ENCODE data around the gene PRKCH.

Gene PRKCH

DNA sequence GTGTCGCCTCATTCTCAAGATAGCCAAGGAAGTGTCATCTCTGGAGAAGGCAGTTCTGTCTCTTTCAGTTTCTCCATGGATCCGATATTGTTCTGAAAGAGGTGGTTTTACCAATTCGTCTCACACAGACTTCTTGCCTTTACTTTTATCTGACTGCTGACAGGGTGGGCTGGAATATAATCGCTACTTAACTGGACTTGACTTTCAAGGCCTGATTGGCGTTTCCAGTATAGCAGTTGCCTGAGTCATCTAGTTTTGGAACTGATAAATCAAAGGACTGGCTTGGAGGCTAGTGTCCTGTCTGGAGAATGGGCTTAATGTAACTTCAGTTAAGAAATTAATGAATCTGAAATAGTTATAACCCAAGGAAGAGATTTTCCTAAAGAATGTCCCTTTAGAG, 21.6 kb downstream of the PRKCH start:
- DNase-seq (ENCODE audit: insufficient read length, low spot score), result no peak
- no peak for FAIRE-seq
- no peak for TF ChIP-seq CTCF (IDR thresholded peaks at IDR 0.05; ENCODE audit: insufficient read depth, missing control alignments)

- FAIRE-seq (no peak), DNase-seq (ENCODE audit: insufficient read length, low spot score) (no peak)
- TF ChIP-seq CTCF (IDR thresholded peaks at IDR 0.05; ENCODE audit: insufficient read depth, missing control alignments), result no peak
These were observed 22.1 kb downstream of the PRKCH start for GRCh38 chr14:61343471-61343870.

DNA sequence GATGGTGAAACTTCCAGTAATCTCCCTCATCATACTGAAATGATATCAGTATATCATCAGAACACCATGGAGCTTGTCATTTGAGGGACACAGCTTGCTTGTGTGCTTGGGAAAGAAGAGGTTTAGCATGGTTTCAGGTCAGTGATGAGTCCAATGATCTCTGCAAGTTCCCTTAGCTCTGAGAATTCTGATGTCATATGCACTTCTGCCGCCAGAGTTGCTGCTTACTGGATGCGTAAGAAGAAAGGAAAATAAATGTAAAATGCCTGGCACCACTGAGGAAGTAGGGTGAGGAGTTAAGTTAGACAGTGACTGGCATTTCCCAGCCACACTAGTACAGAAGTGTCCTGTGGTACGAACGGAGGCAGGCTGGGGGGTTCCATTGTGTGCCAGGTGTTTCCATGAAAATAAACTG, 22.6 kb downstream of the PRKCH start:
- no peak for TF ChIP-seq CTCF (IDR thresholded peaks at IDR 0.05; ENCODE audit: insufficient read depth, missing control alignments)
- no peak for DNase-seq (ENCODE audit: insufficient read length, low spot score)
- FAIRE-seq, result no peak

DNA sequence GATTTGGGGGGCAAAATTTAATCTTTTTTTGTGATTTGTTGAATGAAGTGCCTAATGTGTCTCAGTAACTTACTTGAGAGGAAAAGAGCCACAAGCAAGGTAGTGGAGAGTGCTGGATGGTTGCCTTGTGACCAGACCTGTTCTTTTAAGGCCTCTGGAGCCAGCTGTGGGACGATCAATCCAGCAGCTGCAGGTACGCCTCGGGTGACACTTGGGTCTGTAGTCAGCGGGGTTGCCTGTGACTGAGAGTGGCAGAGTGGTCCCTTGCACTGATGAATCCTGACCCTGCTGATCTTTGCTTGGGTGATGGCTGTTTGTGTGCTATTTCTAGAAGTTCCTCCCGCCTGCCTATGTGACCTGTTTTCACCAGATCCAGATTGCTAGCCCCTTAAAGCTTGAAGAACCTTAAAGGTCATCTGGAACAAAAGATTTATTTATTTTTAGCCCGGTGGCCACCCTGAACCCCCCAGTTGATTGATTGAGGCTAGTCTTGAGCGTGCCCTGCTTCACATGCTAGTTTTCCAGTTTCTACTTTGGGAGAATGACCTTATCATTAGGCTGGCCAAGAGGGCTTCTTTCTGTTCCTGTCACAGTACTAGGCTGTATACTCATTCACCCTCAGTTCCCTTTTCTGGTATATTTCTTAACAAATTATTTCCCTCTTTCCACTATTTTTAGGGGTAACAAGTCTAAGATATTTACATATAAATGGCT, 23.2 kb downstream of the PRKCH start:
- DNase-seq (ENCODE audit: insufficient read length, low spot score) (no peak), FAIRE-seq (no peak)
- TF ChIP-seq CTCF (IDR thresholded peaks at IDR 0.05; ENCODE audit: insufficient read depth, missing control alignments), result no peak

GRCh38 chr14:61345151-61345482, 23.7 kb downstream of the PRKCH start:
- no peak for DNase-seq (ENCODE audit: insufficient read length, low spot score)
- no peak for FAIRE-seq
- no peak for TF ChIP-seq CTCF (IDR thresholded peaks at IDR 0.05; ENCODE audit: insufficient read depth, missing control alignments)

- no peak for TF ChIP-seq CTCF (IDR thresholded peaks at IDR 0.05; ENCODE audit: insufficient read depth, missing control alignments)
- FAIRE-seq (no peak), DNase-seq (ENCODE audit: insufficient read length, low spot score) (no peak)
These were observed 24.8 kb downstream of the PRKCH start for GRCh38 chr14:61346221-61346620.

- DNase-seq (ENCODE audit: insufficient read length, low spot score), result no peak
- no peak for TF ChIP-seq CTCF (IDR thresholded peaks at IDR 0.05; ENCODE audit: insufficient read depth, missing control alignments)
- no peak for FAIRE-seq
These were observed 25.4 kb downstream of the PRKCH start for GRCh38 chr14:61346793-61347192.
